ENCODE data around the gene SLC12A8.

The SLC12A8 gene

GRCh38 chr3:125076464-125076863 lies 136.1 kb downstream of the SLC12A8 start:
- no peak for DNase-seq (ENCODE audit: low read depth)

GRCh38 chr3:125075738-125076137 lies 136.8 kb downstream of the SLC12A8 start:
- no peak for DNase-seq (ENCODE audit: low read depth)

GRCh38 chr3:125073390-125073905 lies 139.1 kb downstream of the SLC12A8 start:
- no peak for DNase-seq (ENCODE audit: low read depth)

DNA sequence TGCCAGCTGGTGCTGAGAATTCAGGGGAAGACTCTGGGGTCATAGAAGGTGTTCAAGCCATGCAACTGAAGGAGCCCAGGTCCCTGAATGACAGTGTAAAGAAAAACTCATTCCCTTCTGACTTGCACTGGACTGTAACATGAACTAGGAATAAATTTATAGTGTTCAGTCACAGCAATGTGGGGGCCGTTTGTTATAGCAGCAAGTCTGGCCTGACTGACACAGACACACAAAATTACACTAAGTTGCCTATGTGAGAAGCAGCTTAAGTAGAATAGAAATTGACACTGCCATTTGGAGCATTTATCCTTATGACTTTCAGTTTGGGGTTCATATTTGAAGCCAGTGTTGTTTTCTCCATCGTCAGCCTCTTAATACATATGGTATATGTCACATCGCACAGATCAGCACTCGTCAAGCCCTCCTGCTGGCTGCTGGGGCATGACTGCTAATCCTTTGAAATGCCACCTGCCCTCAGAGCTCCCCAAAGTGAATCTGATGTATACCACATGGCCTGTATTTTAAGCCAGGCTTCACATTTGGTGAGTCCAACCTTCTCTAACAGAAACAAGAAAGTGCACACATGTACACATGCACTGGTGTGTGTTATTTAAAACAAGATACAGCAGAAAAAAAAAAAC lies 139.7 kb downstream of the SLC12A8 start:
- DNase-seq (ENCODE audit: low read depth) = no peak

DNA sequence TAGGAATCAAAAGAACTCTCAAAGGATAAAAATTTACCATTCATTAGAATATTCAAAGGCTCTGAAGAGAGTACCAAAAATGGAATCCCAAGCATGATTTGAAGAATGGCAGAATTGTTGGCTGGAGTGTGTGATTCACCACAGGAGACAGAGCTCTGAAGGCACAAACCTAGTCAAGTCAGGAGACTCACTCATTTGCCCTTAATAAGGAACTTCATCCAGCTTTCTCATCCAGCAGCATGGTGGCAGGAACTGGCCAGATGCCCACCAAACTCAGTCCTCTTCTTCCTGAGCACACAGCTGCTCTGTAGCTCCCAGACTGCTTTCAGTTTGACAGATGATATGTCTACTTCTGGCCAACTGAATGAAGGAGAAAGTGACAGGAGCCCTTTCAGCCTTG lies 140.2 kb downstream of the SLC12A8 start:
- DNase-seq (ENCODE audit: low read depth) = no peak

DNA sequence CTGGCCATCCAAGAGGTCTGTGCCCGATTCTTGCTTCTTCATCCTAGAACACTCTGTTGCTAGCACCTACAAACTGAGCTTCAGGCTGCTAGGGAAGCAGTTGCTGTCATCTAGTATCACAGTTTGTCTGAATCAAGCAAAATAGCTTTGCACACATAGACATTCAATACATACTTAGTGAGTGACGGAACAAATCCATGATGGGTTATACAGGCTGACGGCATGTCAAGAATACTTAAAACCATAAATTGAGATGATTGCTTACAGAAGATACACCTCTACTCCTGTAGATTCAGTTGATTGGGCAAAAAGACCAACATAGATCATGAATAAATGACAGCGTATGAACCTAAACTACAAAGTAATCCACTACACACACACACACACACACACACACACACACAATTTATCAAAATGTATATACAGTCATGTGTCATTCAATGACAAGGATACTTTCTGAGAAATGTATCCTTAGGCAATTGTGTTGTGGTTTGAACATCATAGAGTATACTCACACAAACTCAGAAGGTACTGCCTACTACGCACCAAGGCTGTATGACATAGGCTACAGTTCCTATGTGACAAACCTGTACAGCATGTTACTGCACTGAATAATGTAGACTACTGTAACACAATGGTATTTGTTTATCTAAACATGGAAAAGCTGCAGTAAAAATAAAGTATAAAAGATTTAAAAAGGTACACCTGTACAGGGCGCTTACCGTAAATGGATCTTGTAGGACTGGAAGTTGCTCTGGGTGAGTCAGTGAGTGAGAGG lies 142.4 kb downstream of the SLC12A8 start:
- DNase-seq (ENCODE audit: low read depth) = no peak

- DNase-seq (ENCODE audit: low read depth) = no peak
These were observed 143.1 kb downstream of the SLC12A8 start for GRCh38 chr3:125069452-125069851.

DNA sequence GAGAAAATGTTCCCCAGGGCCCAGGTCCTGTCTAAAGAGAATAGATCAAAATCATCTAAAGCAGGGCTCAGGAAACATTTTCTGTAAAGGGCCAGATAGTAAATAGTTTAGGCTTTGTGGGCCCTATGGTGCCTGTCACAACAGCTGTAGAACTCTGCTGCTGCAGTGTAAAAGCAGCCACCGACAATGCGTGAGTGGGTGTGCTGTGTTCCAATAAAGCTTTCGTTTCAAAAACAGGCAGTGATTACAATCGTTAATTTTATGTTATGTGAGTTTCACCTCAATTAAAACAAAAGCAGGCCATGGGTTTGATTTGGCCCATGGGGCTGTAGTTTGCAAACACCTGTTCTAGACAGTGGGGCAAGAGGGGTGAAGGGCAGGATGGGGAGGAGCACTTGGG lies 144.3 kb downstream of the SLC12A8 start:
- no peak for DNase-seq (ENCODE audit: low read depth)

GRCh38 chr3:125067225-125067624 lies 145.3 kb downstream of the SLC12A8 start:
- DNase-seq (ENCODE audit: low read depth) = no peak

DNA sequence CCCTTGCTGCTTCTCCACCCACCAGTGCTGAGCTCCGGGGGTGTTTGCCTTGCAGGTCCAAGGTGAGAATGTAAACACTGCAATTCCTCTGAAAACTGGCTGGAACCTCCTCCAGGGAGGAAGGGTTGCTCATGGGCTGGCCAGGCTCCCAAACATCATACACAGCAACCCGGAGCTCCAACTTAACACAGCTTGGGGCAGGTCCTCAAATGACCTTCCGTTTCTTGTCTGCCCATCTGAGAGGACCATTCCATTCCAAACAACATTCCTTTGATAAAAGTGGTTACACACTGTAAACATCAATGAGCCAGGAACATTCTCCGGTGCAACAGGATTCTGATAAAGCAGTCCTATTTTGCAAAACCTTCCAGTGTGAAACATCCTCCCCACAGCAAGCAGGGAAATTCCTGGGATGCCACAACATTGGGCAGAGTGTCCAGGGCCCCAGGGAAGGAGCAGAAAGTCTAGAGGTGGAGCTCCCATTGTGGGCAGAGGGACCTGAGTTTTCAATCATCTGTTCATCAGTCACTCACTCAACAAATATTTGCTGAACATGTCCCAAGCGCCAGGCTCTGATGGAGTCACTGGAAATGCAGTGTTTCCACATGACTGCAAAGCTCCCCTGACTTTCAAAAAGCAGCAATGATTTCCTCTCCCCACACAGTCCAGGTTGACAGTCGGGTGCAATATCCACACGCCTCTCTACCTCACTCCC lies 149.5 kb downstream of the SLC12A8 start:
- no peak for DNase-seq (ENCODE audit: low read depth)

GRCh38 chr3:125061646-125062045 lies 150.9 kb downstream of the SLC12A8 start:
- no peak for DNase-seq (ENCODE audit: low read depth)

DNA sequence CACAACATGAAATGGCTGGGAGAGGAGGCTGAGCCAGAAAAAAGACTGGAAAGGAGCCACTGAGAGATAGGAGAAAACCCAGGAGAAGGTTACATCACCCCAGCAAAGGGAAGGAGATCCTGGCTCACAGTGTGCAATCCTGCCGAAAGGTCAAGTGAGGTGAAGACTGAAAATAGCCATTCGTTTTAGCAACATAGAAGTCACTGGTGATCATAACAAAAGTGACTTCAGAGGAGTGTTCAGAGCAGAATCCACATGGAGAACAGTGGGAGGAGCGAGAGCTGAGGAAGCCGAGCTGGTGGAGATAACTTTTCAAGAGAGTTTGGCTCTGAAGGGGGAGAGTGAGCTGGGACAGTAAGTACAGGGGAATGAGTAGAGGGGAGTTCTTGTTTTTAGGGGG lies 151.4 kb downstream of the SLC12A8 start:
- DNase-seq (ENCODE audit: low read depth) = no peak

- DNase-seq (ENCODE audit: low read depth) = no peak
These were observed 152.9 kb downstream of the SLC12A8 start for GRCh38 chr3:125059488-125060245.

DNA sequence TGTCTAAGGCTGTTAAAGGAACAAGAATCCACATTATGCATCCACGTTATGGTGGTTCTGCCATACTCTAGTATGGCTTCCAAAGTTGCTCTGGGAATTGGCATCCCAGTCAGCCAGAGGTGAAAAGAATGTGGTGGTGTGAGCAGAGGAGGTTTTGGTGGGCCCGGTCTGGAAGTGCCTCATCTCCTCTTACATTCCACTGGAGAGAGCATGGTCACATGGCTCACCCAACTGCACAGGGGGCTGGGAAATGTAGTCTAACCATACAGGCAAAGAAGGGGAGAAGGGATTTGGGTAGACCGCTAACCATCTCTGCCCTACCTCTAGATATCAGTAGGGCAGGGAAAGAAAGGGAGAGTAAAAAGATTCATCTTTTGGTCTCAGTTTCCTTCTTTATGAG lies 153.6 kb downstream of the SLC12A8 start:
- no peak for DNase-seq (ENCODE audit: low read depth)

DNA sequence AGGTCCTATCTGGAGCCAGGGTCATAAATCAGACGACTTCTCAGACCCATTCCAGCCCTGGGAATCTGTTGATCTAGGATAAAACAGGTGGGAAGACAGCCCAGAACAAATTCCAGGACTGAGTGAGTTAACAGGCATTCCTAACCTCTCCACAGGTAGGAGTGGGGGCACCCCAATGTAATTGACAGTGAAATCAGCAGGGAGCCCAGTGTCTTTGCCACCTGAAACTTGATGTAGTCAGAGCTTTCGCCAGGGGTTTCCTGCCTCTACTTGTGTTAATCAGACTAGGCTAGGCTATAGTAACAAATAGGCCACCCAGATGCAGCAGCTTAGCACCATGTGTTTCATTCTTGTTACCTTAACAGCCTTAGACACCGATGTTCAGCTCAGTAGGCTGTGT lies 154.0 kb downstream of the SLC12A8 start:
- DNase-seq (ENCODE audit: low read depth) = no peak

- no peak for DNase-seq (ENCODE audit: low read depth)
These were observed 155.2 kb downstream of the SLC12A8 start for GRCh38 chr3:125057186-125057850.

- peak; percentile 63 for DNase-seq (ENCODE audit: low read depth)
These were observed 156.4 kb downstream of the SLC12A8 start, which contains the start of gene HEG1 for GRCh38 chr3:125055913-125056745. Gene HEG1 (minus strand): TSS chr3:125055997. CDS start chr3:125055890, 107 bp downstream.

DNA sequence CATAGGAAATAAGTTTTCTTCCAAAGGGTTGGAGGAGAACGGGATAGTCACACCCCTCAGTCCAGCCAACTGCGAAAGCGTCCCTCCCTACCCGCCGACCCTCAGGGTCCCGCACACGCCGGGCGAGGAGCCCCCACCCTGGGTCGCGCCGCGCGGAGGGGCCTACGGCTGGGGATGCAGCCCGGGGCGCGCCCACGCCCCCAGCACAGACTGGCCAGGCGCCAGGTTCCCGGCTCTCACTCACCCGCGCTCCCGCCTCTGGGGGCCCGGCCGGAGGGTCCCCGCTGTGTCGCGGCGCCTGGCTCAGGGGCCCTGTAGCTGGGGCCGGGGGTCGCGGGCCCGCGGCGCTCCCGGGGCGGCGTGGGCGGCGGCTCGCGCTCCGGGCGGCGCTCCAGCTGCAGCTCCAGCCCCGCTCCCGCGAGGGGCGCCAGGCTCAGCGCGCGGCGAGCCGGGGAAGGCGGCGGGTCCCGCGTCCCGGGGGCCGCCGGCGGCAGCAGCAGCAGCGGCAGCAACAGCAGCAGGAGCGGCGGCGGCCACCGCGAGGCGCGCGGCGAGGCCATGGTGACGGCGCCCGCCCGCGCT lies 157.1 kb downstream of the SLC12A8 start:
- DNase-seq (ENCODE audit: low read depth) = no peak

GRCh38 chr3:125054449-125055329 lies 157.9 kb downstream of the SLC12A8 start:
- DNase-seq (ENCODE audit: low read depth) = no peak
